C1 segment of cervical spinal cord (tissue), 14 donors: Measurements from ENCODE around the gene OTUD3.
A peak's percentile ranks its signal among the peaks of the same experiment; 100 is the strongest.
"Not testable (repeated sequence)": the region's sequence is repeated elsewhere in the genome, so short reads cannot be mapped to it uniquely, and the experiment has no call there.

Experiments used
- DNase-seq, 14 donors: peaks; one replicate each; lab custom pipeline; 2025; lab: John Stamatoyannopoulos, UW

The OTUD3 gene, protein sequence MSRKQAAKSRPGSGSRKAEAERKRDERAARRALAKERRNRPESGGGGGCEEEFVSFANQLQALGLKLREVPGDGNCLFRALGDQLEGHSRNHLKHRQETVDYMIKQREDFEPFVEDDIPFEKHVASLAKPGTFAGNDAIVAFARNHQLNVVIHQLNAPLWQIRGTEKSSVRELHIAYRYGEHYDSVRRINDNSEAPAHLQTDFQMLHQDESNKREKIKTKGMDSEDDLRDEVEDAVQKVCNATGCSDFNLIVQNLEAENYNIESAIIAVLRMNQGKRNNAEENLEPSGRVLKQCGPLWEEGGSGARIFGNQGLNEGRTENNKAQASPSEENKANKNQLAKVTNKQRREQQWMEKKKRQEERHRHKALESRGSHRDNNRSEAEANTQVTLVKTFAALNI

DNA sequence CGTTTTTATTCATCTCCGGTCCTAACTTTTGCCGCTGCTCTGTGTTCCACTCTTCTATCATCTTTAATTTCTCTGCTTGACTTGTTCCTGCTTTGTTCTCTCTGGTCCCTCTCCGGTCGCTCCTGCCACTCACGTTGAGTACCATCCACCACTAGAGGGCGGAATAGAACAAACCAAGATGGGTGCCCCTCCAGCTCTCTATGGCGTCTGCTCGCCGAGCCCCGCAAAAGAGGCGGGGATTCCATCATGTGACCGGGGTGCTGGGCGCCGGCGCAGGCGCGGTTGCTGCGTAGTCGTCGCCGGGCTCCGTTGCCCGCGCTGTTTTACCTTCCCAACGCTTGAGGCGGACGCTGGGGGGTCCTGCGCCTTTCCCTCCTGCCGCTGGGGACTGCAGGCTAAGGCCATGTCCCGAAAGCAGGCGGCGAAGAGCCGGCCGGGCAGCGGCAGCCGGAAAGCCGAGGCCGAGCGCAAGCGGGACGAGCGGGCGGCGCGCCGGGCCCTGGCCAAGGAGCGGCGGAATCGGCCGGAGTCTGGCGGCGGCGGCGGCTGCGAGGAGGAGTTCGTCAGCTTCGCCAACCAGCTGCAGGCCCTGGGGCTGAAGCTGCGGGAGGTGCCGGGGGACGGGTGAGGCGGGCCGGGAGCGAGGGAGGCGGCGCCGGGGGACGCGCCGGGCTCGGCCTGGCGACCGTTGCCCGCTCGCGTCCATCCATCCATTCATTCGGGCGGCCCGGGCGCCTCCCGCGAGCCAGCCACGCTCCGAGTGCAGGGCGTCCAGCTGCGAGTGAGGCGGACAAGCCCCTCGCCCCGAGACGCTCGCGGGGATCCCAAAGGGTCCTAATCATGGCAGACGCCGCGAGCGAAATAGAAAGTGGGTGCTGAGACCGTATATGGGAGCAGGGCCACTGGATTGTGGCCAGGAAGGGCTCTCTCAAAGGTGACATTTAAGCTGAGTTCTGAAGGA is at the start of gene OTUD3:
OTUD3 (plus strand) TSS at position 285 of the 961 bp plus-strand sequence; CDS start at position 404, 119 bp downstream.
- DNase-seq: peak; percentile 65 to 96 (median 93)

DNA sequence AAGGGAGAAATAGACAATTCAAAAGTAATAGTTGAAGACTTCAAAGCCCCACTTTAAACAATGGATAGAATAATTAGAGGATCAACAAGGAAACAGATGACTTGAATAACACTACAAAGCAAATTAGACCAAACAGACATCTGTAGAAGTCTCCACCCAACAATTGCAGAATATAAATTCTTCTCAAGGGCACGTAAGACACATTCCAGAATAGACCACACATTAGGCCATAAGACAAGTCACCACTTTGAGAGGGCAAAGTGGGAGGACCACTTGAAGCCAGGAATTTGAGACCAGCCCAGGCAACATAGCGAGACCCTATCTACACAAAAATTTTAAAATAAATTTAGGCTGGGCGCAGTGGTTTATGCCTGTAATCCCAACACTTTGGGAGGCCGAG is 46.6 kb upstream of the OTUD3 start:
- no peak for DNase-seq

DNA sequence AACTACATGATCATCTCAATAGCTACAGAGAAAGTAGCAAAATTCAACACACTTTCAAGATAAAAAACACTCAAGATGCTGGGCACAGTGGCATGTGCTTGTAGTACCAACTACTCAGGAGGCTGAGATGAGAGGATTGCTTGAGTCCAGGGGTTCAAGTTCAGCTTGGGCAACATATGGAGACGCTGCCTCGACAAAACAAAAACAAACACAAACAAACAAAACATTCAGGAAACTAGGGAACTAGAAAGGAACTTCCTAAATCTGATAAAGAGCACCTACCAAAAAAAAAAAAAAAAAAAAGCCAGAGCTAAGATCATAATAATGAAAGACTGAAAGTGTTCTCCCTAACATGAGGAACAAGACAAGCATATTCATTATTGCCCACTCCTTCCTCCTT is 44.3 kb upstream of the OTUD3 start:
- DNase-seq: no peak

DNA sequence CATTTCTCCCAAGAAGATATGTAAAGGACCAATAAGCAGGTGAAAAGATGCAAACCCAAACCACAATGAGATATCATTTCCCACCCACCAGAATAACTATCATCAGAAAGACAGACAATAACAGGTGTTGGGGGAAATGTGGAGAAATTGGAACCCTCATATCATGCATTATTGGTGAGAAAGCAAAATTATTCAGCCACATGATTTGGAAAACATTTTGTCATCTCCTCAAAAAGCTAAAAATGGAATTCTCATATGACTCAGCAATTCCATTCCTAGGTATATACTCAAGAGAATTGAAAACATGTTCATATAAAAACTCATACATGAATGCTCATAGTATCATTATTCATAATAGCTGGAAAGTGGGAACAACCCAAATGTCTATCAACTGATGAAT is 42.0 kb upstream of the OTUD3 start:
- DNase-seq: no peak

DNA sequence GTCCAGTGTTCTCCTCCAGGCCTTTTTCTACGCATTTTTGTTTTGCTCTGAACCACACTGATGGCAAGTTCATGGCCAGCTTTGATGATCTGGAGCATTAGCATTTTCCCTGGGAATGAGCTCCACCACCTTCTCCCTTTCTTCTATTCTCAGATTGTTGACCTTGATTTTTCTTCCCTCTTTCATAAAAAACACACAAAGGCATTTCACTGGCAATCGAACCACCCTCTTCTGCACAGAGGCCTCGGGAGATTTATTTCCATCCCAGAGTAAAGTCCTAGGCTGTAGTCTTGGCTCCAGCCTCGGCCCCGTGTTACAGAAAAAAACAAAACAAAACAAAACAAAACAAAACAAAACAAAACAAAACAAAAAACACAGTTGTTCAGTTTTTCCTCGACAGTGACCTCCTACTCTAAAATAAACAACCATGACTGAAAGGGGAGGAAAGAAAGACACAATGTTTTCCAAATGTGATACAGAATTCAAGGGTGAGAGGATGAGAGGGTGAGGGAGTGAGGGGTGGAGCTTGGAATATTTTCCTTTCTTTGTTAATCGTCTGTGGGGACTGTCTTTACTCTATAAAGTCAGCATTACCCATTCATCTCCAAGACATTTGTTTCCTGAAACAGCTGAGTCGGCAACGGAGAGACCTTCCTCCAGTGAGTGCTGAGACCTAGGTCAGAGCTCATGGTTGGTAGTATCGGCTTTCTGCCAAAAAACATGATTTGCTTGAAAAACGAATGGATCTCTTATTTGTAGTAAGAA is 37.3 kb upstream of the OTUD3 start:
- DNase-seq: no peak

DNA sequence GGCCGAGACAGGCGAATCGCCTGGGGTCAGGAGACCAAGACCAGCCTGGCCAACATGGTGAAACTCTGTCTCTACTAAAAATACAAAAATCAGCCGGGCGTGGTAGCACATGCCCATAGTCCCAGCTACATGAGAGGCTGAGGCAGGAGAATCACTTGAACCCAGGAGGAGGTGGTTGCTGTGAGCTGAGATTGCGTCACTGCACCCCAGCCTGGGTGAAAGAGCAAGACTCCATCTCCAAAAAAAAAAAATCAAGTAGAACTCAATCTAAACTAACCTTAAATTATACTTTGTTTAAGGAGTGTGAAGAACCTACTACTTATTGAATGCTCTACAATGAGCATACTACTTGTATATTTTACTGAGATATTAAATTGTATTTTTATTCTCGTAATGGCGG is 36.6 kb upstream of the OTUD3 start:
- DNase-seq: no peak

DNA sequence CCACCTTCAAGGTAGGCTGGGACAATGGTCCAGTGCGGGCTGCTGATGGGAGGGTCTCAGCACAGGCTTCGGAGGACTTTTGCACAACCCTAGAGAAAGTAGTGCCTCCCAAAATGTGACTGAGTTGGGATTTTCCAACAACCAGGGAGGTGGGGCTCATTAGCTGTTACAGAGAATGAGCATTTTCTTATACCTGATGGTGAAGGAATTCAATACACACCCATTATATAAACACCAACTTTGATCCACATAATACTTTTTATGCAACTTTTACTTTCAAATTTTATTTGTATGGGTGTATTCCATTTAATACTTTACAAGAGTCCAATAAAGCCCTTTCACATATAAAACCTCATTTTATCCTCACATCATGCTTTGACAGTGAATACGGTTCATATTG is 35.9 kb upstream of the OTUD3 start:
- DNase-seq: no peak

DNA sequence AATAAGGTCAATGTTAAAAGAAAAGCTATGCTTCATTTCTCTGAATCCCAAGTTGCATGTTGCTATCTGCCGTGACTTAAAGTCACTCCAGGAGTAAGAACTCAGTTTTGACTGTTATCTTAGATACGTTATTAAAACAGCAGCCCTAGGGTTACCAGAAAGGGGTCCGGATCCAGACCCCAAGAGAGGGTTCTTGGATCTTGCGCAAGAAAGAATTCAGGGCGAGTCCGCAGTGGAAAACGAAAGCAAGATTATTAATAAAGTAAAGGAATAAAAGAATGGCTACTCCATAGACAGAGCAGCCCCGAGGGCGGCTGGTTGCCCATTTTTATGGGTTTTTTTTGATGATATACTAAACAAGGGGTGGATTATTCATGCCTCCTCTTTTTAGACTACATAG is 34.9 kb upstream of the OTUD3 start:
- DNase-seq: not testable (repeated sequence)

DNA sequence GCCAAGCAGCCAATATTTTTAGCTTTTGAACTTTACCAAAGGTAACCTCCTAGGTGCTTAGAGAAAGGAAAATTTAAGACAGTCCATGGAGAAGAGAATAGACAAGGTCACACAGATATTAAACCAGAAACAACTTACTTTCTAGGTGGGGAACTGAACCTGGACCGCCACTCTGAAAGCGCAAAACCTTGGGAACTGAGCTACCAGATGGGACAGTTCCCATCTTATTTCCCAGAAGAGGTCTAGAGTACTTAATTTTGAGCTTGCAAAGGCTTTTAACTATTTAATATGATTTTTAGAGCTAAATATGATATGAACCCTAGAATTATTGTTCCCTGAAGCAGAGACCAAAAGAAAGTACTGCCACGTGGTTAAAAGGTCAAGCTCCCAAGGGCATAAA is 32.9 kb upstream of the OTUD3 start:
- not testable (repeated sequence) for DNase-seq

DNA sequence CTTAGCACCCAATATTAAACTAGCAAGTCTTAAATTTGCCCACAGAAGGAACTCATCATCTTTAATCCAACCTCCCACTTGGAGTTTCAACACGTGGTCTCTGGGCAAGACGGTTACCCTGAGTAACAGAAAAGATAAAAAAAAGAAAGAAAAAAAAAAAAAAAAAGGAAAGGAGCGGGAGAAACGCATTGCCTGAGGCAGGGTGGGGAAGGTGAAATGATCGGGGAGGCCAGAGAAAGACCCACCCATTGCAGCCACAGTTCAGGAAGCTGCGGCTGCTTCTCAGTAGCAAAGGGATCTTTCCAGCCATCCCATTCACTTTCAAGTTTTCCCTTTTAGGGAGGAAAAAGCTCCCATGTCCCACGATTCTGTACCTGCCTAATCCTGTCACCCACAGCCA is 32.0 kb upstream of the OTUD3 start:
- no peak for DNase-seq

DNA sequence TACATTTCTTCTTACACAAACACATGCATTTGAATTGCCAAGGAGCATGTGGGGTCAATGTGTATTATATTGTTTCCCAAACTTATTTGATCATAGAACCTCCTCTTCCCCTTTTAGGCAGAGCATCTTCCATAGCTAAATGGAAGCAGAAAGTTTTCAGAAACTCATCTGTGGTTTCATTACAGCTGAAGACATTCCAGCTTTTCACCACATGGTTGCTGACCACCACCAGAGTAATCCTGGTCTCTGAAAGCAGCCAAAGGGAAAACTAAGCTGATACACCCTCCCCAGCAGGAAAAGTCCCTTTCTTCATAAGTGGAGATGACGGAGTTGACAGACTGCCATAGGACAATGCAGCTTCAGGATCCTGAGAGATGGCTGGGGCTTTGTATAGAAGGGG is 30.2 kb upstream of the OTUD3 start:
- no peak for DNase-seq

DNA sequence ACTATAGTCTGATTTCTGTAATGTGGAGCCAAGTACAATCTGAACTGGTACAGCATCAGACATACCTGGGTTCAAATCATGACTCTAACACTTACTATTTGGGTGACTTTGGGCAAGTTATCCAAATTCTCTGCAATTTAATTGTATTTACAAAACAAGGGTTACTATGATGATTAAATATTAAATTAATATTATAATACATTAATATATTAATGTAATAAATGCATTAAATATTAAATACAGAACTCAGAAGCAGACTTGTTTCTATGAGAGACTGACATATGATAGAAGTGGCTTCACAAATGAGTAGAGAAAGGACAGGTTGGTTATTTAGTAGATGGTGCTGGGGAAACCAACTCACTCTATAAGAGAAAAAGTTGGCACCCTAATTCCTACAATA is 27.3 kb upstream of the OTUD3 start:
- no peak for DNase-seq

DNA sequence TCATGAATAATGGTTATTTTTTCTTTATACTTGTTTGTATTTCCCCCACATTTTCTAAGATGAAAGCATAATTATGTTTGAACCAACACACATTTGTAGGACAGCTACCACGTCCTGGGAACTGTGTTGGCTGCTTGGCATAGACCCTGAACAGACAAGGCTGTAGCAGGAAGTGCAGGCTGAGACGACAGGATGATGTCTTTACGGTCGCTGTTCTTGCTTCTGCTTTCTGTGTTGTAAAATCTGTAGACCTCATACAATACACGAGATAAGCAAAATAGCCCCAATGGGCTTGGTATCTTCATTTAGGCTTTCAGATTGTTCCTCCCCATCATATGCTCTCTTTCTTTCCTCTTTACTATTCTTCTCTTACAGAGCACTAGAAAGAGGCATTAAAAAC is 23.3 kb upstream of the OTUD3 start:
- DNase-seq: no peak

DNA sequence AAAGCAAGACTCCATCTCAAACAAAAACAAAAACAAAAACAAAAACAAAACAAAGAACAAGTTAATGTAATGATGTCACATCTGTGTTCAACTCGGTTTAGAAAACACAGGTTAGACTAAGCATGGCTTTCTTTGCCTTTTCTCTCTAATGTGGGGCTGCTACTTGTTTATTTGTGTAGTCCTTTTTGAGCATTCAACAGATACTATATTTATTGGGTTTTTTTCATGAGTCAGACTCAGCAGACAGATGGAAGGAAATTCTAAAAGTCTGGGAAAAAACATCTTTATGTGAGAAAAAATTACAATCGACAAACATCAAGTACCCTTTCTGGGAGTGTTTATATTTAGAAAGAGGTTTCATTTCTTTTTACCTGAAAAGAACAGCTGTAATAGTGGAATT is 22.3 kb upstream of the OTUD3 start:
- no peak for DNase-seq

DNA sequence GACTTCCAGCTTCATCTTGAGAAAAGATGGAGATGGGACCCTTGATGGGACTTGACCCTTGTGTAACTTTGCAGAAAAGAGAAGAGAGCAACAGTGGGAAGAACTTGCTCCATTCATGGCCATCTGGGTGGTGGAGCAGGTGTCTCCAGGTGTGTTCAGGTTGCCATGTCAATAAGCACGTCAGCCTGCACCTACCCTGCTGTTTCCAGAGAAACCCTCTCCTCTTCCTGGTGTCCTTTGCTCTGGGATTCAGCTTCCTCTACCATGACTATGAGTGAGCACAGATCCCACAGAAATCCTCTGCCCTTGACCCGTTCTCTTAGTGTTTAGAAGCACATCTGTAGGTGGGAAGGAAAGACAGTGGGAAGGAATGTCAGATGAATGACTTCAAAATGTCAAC is 21.8 kb upstream of the OTUD3 start:
- DNase-seq: no peak

DNA sequence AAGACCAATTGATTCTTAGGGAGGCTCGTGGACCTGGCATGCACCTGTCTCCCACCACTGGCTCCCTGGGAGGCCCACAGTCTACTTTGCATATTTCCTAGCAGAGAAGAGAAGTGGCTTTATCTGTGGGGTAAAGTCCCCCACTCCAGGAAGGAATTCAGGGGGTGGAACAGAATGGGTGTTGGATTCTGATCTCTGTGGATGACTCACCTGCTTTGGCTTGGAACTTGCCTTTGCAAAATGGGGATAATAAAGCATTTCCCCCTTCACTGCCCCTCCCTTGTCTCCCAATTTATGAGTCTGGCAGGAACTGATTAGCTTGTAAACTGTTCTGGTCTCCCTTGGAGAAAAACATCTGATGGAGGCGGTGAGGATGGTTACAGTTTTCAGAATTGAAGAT is 21.2 kb upstream of the OTUD3 start:
- DNase-seq: no peak

DNA sequence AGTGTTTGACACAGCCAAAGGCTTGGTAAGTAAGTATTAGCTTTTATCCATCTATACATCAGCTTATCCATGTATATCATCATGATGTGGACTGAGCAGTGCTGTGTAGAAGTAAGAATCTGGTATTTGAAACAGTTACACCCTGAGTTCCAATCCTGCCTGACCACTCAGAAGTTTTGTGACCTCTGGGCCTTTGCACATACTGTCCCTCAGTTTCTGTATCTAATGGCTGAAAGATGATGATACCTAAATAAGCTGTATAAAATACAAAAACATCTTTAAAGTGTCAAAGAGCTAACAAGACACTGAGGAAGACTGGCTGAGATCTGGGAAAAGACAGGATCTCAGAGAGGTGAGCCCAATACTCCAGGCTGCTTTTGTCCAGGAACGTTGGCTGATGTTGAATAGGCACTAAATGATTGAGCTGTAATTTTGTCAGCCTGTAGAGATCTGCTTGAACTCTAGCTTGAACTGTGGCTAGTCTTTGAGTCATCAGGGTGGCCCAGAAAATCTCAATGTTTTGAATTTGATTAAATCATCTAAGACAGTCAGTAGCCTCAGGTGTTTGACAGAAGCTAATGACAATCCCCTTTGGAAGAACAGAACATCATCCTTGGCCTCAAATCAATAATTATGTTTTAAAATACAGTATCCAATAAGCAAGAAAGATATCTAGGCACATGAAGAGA is 20.2 kb upstream of the OTUD3 start:
- DNase-seq: no peak

DNA sequence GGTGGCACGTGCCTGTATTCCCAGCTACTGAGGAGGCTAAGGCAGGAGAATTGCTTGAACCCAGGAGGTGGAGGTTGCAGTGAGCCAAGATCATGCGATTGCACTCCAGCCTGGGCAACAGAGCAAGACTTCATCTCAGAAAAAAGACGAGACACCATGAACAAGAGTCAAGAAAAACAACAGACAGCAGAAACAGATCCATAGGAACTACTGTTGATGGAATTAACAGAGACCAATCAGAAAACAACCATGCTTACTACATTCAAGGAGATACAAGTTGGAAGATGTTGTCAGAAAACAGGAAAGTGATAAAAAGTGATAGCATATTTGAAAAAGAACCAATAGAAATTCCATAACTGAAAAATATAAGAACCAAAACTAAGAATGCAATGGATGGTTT is 19.3 kb upstream of the OTUD3 start:
- no peak for DNase-seq

DNA sequence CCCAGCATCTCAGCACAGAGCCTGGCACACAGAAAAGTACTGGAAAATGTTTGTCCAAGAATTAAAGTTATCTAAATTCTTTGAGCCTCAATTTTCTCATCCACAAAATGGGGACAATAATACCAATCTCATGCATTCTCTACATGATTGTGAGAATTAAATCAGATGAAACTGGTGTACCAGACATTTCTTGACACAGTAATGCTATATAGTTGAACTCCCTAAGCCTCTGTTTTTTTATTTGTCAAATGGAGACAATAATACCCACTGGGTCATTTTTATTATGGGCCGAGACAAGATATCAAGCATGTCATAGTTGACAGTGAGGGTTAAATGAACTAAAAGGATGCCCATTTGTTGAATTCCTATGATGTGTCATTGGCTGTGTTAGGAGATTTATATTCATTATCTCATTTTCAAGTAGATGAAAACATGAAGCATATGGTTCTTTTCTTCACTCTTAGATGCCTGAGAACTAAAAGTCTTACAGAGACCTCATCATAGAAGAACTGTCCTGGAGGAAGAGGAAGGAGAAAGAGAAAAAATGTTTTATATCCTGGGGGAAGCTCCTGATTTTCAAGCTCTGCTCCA is 17.5 kb upstream of the OTUD3 start:
- DNase-seq: no peak

DNA sequence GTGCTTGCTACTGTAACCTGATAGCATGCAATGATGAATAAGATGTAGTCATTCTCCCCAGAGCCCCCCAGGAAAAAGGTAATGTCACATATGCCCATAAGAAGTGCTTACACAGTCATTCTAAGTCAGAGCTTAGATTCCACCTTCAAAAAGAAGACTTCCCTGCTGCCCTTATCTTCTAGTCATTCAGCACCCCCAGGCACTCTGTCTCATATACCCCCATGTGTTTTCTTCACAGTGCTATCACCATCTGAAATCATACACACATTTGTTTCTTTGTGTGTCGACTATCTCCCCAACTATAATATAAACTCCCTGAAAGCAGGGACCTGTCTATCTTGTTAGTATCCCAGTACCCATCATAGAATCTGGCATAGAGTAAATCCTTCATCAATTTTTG is 16.2 kb upstream of the OTUD3 start:
- no peak for DNase-seq

DNA sequence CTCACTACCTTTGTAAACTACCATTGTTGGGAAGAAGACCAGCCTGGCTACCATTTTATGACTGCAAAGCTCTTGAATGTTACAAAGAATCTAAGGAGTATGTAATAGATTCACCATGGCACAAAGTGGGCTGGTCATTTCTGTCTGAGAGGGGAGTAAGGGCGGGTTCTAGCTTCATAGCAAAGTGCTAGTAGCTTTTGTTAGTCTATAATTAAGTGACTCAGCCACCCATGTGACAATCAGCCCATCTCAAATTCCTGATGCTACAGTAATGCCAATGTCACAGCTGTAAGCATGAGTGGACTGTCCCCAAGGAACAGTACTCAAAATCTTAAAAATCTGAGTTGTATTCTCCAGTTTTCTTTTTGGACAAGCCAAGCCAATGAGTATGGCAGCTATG is 15.4 kb upstream of the OTUD3 start:
- DNase-seq: no peak
